OCI-LY7 (cell line): ENCODE measurements around the gene SHC1.

ENCODE experiments used
- EZH2phosphoT487 ChIP-seq: fragments of 200-600 bp; sonication (generic); IDR thresholded peaks from 2 replicates; pipeline ENCODE4 v1.6.1; 2018; ENCODE audit warnings: low read depth, borderline replicate concordance, mild to moderate bottlenecking, mixed run types, antibody characterized with exemption, low read length, moderate library complexity, mixed read lengths
- TF ChIP-seq, protein P1 (sequence below): fragments of 200-600 bp; sonication (generic); conservative IDR thresholded peaks from 2 replicates; pipeline ENCODE4 v1.5.1; 2014; ENCODE audit warnings: mild to moderate bottlenecking, antibody characterized with exemption, low read length, moderate library complexity, mixed read lengths

DNA sequence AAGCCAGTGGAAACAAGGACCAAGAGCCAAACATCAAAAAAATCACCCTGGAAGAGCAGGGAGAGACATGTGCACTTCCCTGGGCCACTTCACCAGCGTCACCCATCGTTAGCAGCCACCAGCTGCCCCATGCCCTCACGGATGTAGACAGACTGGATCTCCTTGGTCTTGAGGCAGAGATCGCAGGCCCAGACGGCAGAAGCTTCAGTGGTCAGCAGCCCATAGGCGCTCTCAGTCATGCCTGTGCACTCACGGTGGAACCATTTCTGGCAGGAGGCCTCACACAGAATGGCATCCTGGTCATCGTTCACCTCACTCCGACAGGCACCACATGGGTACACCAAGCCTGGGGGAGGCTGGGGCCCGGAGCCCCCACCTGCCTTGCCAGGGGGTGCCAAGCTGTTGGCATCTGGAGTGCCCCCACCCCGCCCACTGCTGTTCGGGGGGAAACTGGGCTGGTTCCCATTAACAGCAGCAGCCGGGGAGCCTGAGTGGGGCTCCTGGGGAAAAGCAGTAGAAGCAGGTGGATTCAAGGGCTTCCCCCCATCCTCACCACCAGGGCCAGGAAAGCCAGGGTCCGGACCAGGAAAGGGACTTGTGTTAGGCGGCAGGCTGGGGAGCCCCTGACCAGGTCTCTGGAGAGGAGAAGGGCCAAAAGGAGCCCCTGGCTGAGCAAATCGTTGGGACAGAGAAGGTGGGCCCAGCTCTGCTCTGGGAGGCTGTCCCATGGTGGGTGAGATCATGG lies 11.7 kb downstream of the SHC1 start:
- TF ChIP-seq, protein P1, sequence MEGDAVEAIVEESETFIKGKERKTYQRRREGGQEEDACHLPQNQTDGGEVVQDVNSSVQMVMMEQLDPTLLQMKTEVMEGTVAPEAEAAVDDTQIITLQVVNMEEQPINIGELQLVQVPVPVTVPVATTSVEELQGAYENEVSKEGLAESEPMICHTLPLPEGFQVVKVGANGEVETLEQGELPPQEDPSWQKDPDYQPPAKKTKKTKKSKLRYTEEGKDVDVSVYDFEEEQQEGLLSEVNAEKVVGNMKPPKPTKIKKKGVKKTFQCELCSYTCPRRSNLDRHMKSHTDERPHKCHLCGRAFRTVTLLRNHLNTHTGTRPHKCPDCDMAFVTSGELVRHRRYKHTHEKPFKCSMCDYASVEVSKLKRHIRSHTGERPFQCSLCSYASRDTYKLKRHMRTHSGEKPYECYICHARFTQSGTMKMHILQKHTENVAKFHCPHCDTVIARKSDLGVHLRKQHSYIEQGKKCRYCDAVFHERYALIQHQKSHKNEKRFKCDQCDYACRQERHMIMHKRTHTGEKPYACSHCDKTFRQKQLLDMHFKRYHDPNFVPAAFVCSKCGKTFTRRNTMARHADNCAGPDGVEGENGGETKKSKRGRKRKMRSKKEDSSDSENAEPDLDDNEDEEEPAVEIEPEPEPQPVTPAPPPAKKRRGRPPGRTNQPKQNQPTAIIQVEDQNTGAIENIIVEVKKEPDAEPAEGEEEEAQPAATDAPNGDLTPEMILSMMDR, result no peak
- no peak for TF ChIP-seq EZH2phosphoT487
